GM12872 (cell line): ENCODE results near the gene TRPC4.

Source experiments
- TF ChIP-seq, protein P1 (sequence below): IDR thresholded peaks from 3 replicates; pipeline ENCODE4 v1.5.1; 2011; ENCODE audit warnings: low read depth, mild to moderate bottlenecking, low read length, moderate library complexity; ENCODE audit not compliant: insufficient read depth

Gene TRPC4

DNA sequence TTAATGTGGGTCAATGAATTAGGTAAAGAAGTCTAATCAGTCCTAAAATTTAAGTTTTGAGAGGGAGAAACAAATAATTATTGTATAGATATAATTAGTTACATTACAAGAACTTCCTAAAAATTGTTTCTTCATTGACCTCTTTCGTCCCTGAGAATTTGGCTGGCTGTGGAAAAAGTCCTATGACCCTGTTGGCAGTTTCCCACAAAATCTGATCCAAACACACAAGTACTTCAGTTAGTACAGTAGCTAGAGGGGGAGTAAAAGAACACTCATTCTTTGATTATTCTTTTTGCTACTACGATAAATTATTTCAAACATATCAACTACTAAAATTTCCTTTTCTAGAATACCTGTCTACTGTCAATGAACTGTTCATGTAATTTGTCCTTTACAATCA is 282.3 kb downstream of the TRPC4 start:
- TF ChIP-seq, protein P1, sequence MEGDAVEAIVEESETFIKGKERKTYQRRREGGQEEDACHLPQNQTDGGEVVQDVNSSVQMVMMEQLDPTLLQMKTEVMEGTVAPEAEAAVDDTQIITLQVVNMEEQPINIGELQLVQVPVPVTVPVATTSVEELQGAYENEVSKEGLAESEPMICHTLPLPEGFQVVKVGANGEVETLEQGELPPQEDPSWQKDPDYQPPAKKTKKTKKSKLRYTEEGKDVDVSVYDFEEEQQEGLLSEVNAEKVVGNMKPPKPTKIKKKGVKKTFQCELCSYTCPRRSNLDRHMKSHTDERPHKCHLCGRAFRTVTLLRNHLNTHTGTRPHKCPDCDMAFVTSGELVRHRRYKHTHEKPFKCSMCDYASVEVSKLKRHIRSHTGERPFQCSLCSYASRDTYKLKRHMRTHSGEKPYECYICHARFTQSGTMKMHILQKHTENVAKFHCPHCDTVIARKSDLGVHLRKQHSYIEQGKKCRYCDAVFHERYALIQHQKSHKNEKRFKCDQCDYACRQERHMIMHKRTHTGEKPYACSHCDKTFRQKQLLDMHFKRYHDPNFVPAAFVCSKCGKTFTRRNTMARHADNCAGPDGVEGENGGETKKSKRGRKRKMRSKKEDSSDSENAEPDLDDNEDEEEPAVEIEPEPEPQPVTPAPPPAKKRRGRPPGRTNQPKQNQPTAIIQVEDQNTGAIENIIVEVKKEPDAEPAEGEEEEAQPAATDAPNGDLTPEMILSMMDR = no peak
